IMR-90 (cell line): ENCODE measurements around the gene GMNN. TPM values are rescaled to one million over a fixed set of nuclear protein-coding genes. Genes with fewer than 3 reads are reported as not detected.

Experiments used
- ATAC-seq: fragments of 200-7000 bp; cut with Tn5 transposase; 2 replicates; pipeline ENCODE4 v1.9.1; 2020; ENCODE audit warnings: low read depth, mild to moderate bottlenecking, moderate library complexity
- BruUV-seq: library from RNA; stranded (reverse); fragments of 400-500 nt; replicated peaks from 2 replicates; lab custom pipeline; 2021; lab: Mats Ljungman, UMichigan
- CTCF ChIA-PET: fragments of 300-600 bp; formaldehyde crosslinking; extraction: SDS; loops from one replicate; lab custom pipeline; 2021; ENCODE audit warnings: antibody characterized with exemption; lab: Yijun Ruan, JAX
- POLR2A ChIA-PET: fragments of 300-600 bp; sonication (Branson Sonifier 250); formaldehyde crosslinking; loops from one replicate; lab custom pipeline; 2022; ENCODE audit warnings: antibody characterized with exemption; ENCODE audit not compliant: unreplicated experiment; lab: Charles Lee
- DNase-seq: peaks from one replicate; pipeline ENCODE4 v3.0.0; 2013
- H2AFZ ChIP-seq: replicated peaks from 2 replicates; pipeline ENCODE3; 2013; ENCODE audit warnings: low read length, mild to moderate bottlenecking; ENCODE audit not compliant: poor library complexity
- H2AK5ac ChIP-seq: 2 replicates; pipeline ENCODE4 v1.6.1; 2013; ENCODE audit warnings: low read depth, low read length, inconsistent platforms
- H2AK9ac ChIP-seq: replicated peaks from 2 replicates; pipeline ENCODE3; 2013; ENCODE audit warnings: mild to moderate bottlenecking, low read depth, low read length, moderate library complexity; ENCODE audit not compliant: poor library complexity
- H2BK120ac ChIP-seq: 2 replicates; pipeline ENCODE4 v1.6.1; 2013; ENCODE audit warnings: low read depth, low read length, inconsistent platforms
- H2BK15ac ChIP-seq: 3 replicates; pipeline ENCODE4 v1.6.1; 2013; ENCODE audit warnings: low read depth, low read length, inconsistent platforms
- H2BK20ac ChIP-seq: 2 replicates; pipeline ENCODE4 v1.6.1; 2013; ENCODE audit warnings: low read depth, mild to moderate bottlenecking, inconsistent platforms, low read length, moderate library complexity
- H2BK5ac ChIP-seq: 2 replicates; pipeline ENCODE4 v1.6.1; 2013; ENCODE audit warnings: mild to moderate bottlenecking, low read depth, low read length, inconsistent platforms; ENCODE audit not compliant: poor library complexity, severe bottlenecking
- H3K14ac ChIP-seq: replicated peaks from 2 replicates; pipeline ENCODE4 v1.6.1; 2013; ENCODE audit warnings: low read depth, low read length, inconsistent platforms
- H3K18ac ChIP-seq: 2 replicates; pipeline ENCODE4 v1.6.1; 2013; ENCODE audit warnings: low read depth, low read length, control low read depth
- H3K23ac ChIP-seq: 2 replicates; pipeline ENCODE4 v1.6.1; 2013; ENCODE audit warnings: low read depth, low read length, inconsistent platforms
- H3K27ac ChIP-seq: 2 replicates; pipeline ENCODE4 v1.5.1; 2013; ENCODE audit warnings: mild to moderate bottlenecking, control low read depth, low read length; ENCODE audit not compliant: insufficient read depth
- H3K27me3 ChIP-seq: 2 replicates; pipeline ENCODE4 v1.6.1; 2013; ENCODE audit warnings: low read length; ENCODE audit not compliant: control insufficient read depth, insufficient read depth
- H3K36me3 ChIP-seq: 2 replicates; pipeline ENCODE4 v1.6.1; 2013; ENCODE audit warnings: low read length, mixed read lengths; ENCODE audit not compliant: control insufficient read depth, insufficient read depth
- H3K4ac ChIP-seq: 2 replicates; pipeline ENCODE4 v1.6.1; 2013; ENCODE audit warnings: low read depth, low read length, inconsistent platforms
- H3K4me1 ChIP-seq: 2 replicates; pipeline ENCODE4 v1.6.1; 2013; ENCODE audit warnings: low read length, mixed read lengths; ENCODE audit not compliant: control insufficient read depth, insufficient read depth
- H3K4me2 ChIP-seq: 2 replicates; pipeline ENCODE4 v1.6.1; 2013; ENCODE audit warnings: low read depth, mild to moderate bottlenecking, control low read depth, low read length, moderate library complexity
- H3K4me3 ChIP-seq: 2 replicates; pipeline ENCODE4 v1.5.1; 2013; ENCODE audit warnings: low read depth, mild to moderate bottlenecking, control low read depth, low read length, moderate library complexity; ENCODE audit not compliant: insufficient read depth
- H3K56ac ChIP-seq: 2 replicates; pipeline ENCODE4 v1.6.1; 2013; ENCODE audit warnings: low read length, inconsistent platforms; ENCODE audit not compliant: insufficient read depth; ENCODE audit errors: extremely low read depth
- H3K79me1 ChIP-seq, 2 experiments: 2 replicates each; pipeline ENCODE4 v1.6.1; 2013; ENCODE audit warnings: low read length in 2 of 2, inconsistent platforms in 1 of 2, low read depth in 1 of 2
- H3K9ac ChIP-seq: 2 replicates; pipeline ENCODE4 v1.6.1; 2013; ENCODE audit warnings: low read depth, low read length, control low read depth
- H3K9me1 ChIP-seq: 2 replicates; pipeline ENCODE4 v1.6.1; 2013; ENCODE audit warnings: low read length, inconsistent platforms; ENCODE audit not compliant: insufficient read depth
- H3K9me3 ChIP-seq: 2 replicates; pipeline ENCODE4 v1.6.1; 2013; ENCODE audit warnings: low read length; ENCODE audit not compliant: control insufficient read depth, insufficient read depth
- H4K20me1 ChIP-seq: 2 replicates; pipeline ENCODE4 v1.6.1; 2013; ENCODE audit warnings: low read length, inconsistent platforms; ENCODE audit not compliant: insufficient read depth
- H4K5ac ChIP-seq: 2 replicates; pipeline ENCODE4 v1.6.1; 2013; ENCODE audit warnings: mild to moderate bottlenecking, low read depth, low read length, control low read depth
- H4K8ac ChIP-seq, 2 experiments: 2 replicates each; pipeline ENCODE4 v1.6.1; 2013; ENCODE audit warnings: low read depth in 2 of 2, low read length in 2 of 2, control low read depth in 1 of 2, inconsistent platforms in 1 of 2
- H4K91ac ChIP-seq: 2 replicates; pipeline ENCODE4 v1.6.1; 2013; ENCODE audit warnings: low read depth, low read length, inconsistent platforms; ENCODE audit not compliant: insufficient read depth
- BHLHE40 ChIP-seq: fragments of 150-350 bp; IDR thresholded peaks from 2 replicates; pipeline ENCODE4 v1.6.1; 2016; ENCODE audit warnings: mild to moderate bottlenecking, low read depth, low read length
- CEBPB ChIP-seq: IDR thresholded peaks from 2 replicates; pipeline ENCODE4 v1.6.1; 2012; ENCODE audit warnings: low read depth, low read length, improper control_type of control experiment
- CHD1 ChIP-seq: IDR thresholded peaks from 2 replicates; pipeline ENCODE4 v1.6.1; 2012; ENCODE audit warnings: low read depth, low read length, improper control_type of control experiment
- CTCF ChIP-seq: conservative IDR thresholded peaks from 2 replicates; pipeline ENCODE4 v1.5.1; 2012; ENCODE audit warnings: mild to moderate bottlenecking, low read depth, low read length, improper control_type of control experiment
- ELK1 ChIP-seq: fragments of 150-350 bp; IDR thresholded peaks from 2 replicates; pipeline ENCODE4 v1.6.1; 2016; ENCODE audit warnings: low read depth, mild to moderate bottlenecking, low read length, moderate library complexity, borderline replicate concordance
- FOS ChIP-seq: fragments of 150-350 bp; IDR thresholded peaks from 2 replicates; pipeline ENCODE4 v1.6.1; 2016; ENCODE audit warnings: low read depth, low read length
- MAFK ChIP-seq: IDR thresholded peaks from 2 replicates; pipeline ENCODE4 v1.6.1; 2012; ENCODE audit warnings: low read depth, low read length, improper control_type of control experiment
- MAZ ChIP-seq: IDR thresholded peaks from 2 replicates; pipeline ENCODE4 v1.6.1; 2012; ENCODE audit warnings: low read depth, mild to moderate bottlenecking, low read length, improper control_type of control experiment, moderate library complexity, borderline replicate concordance
- MXI1 ChIP-seq: IDR thresholded peaks from 2 replicates; pipeline ENCODE4 v1.6.1; 2012; ENCODE audit warnings: low read depth, mild to moderate bottlenecking, low read length, moderate library complexity, borderline replicate concordance
- NFE2L2 ChIP-seq: fragments of 150-350 bp; IDR thresholded peaks from 2 replicates; pipeline ENCODE4 v1.6.1; 2016; ENCODE audit warnings: low read depth, mild to moderate bottlenecking, low read length
- POLR2A ChIP-seq: IDR thresholded peaks from 2 replicates; pipeline ENCODE4 v1.6.1; 2012; ENCODE audit warnings: mild to moderate bottlenecking, low read depth, low read length
- RAD21 ChIP-seq: IDR thresholded peaks from 2 replicates; pipeline ENCODE4 v1.6.1; 2012; ENCODE audit warnings: low read length, improper control_type of control experiment
- RCOR1 ChIP-seq: IDR thresholded peaks from 2 replicates; pipeline ENCODE4 v1.6.1; 2012; ENCODE audit warnings: mild to moderate bottlenecking, low read length, improper control_type of control experiment; ENCODE audit not compliant: insufficient replicate concordance
- RFX5 ChIP-seq: IDR thresholded peaks from 2 replicates; pipeline ENCODE4 v1.8.0; 2012; ENCODE audit warnings: low read depth, mild to moderate bottlenecking, low read length, moderate library complexity
- SMC3 ChIP-seq: fragments of 150-350 bp; IDR thresholded peaks from 2 replicates; pipeline ENCODE4 v1.6.1; 2016; ENCODE audit warnings: low read depth, mild to moderate bottlenecking, antibody characterized with exemption, low read length, moderate library complexity
- USF2 ChIP-seq: fragments of 150-350 bp; IDR thresholded peaks from 2 replicates; pipeline ENCODE4 v1.6.1; 2017; ENCODE audit warnings: mild to moderate bottlenecking, antibody characterized with exemption, low read length, low read depth
- WGBS, 2 experiments: methylation state at CpG; one replicate each; pipeline versions ENCODE4 v1.1.5 to v1.1.7; 2013; ENCODE audit warnings: missing lambda C conversion rate in 2 of 2; ENCODE audit not compliant: insufficient read length in 1 of 2; ENCODE audit errors: extremely low coverage in 2 of 2; 5-methylcytosine and 5-hydroxymethylcytosine counted together
- dilution Hi-C: fragments of 300-500 bp; cut with HindIII; formaldehyde crosslinking; loops from one replicate; pipeline ENCODE4 v1.14.3; 2018; ENCODE audit warnings: low sequenced_read_pairs; ENCODE audit not compliant: unreplicated experiment
- in situ Hi-C: fragments of 300-500 bp; cut with MboI; formaldehyde crosslinking; loops from 3 replicates; pipeline ENCODE4 v1.14.3; 2019; ENCODE audit warnings: low sequenced_read_pairs, inconsistent platforms, mixed read lengths
- intact Hi-C: fragments of 100-400 bp; cut with micrococcal nuclease; formaldehyde crosslinking; loops from 2 replicates; pipeline ENCODE4 v1.10.0; 2022
- polyA plus RNA-seq, 3 experiments: library from polyadenylated mRNA; depleted of rRNA; stranded (reverse); fragments of >200 nt; gene quantifications; 2 replicates each; pipeline ENCODE4 v1.2.3, GENCODE V29; 2012; ENCODE audit warnings: low replicate concordance in 1 of 3
- total RNA-seq: library from RNA; depleted of rRNA; stranded (reverse); fragments of >200 nt; gene quantifications from 2 replicates; pipeline ENCODE4 v1.2.3, GENCODE V29; 2012

GMNN gene
- total and polyA plus RNA-seq, 2 of the 4 experiments (the other 2 are of a cell fraction) = 19.7 to 22.2 TPM

DNA sequence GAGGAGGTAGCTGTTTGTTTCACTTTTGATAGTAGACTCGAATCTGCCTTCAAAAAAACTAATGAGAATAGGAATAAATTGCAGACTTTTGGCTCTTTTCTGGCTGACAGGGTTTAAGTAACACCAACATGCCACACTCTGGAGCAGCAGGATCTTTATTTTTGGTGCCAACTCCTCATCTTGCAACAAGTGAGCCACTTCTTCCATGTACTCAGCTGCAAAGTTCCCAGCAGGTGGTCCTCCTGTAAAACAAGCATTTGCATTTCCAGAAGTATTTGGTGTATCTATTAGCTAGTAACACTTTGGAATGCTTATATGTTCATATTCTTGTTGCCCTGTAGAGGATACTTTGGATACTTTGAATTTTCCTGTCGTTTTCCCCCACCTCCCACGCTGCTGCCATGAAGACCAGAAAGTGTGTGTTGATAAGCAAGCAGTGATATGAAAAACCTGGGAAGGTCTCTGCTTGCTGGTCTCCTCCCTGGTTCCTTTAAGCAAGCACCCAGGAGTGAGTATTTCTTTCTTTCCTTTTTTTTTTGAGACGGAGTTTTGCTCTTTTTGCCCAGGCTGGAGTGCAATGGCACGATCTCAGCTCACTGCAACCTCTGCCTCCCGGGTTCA, 23.0 kb downstream of the GMNN start:
- dilution Hi-C loops (no loop called here), in situ Hi-C loops (no loop called here), intact Hi-C loops (loop anchor here (5.0 kb wide), 1 partner anchor 35 kb away; no protein-coding TSS in a partner anchor)
- Histone ChIP-seq H2BK20ac (no peak overlapping the region), H3K27me3 (no peaks in the 10 kb centered on the region), H3K23ac (no peak overlapping the region), H3K4me2 (peak overlapping the region; percentile 79; the same call in 1 of the 2 replicates), H2BK5ac (no peak overlapping the region), H3K18ac (no peak overlapping the region), H3K9me1 (no peaks in the 10 kb centered on the region), H3K4ac (no peak overlapping the region), H4K8ac (no peak overlapping the region), H3K4me3 (no peak overlapping the region), H3K4me1 (peaks cover 5% of the 10 kb centered on the region), H2BK15ac (no peak overlapping the region), H4K5ac (no peak overlapping the region), H3K56ac (no peak overlapping the region), H2AFZ (no peak overlapping the region), H3K36me3 (no peaks in the 10 kb centered on the region), H3K27ac (no peak overlapping the region), H3K9me3 (no peaks in the 10 kb centered on the region), H3K14ac (no peak overlapping the region), H2AK9ac (no peak overlapping the region), H3K79me1 (no peaks in the 10 kb centered on the region), H4K91ac (no peak overlapping the region), H4K20me1 (no peaks in the 10 kb centered on the region), H3K9ac (no peak overlapping the region), H2BK120ac (no peak overlapping the region), H2AK5ac (no peak overlapping the region)
- no peak for DNase-seq
- ChIA-PET CTCF (interaction anchor here (0.6 to 1.2 kb wide), 2 partner anchors 9 to 275 kb away, joined by 3 to 5 read pairs; no protein-coding TSS in a partner anchor), POLR2A (no interaction called here)
- peak; percentile 44; the same call in 1 of the 2 replicates for ATAC-seq
- BruUV-seq = no TSS peak
- no peak for TF ChIP-seq RCOR1
- no peak for TF ChIP-seq CTCF
- TF ChIP-seq CHD1 = no peak
- TF ChIP-seq MAZ = no peak
- TF ChIP-seq MXI1 = no peak
- TF ChIP-seq POLR2A = no peak
- no peak for TF ChIP-seq FOS
- no peak for TF ChIP-seq USF2
- TF ChIP-seq RAD21 = no peak
- no peak for TF ChIP-seq NFE2L2
- TF ChIP-seq BHLHE40 = no peak
- TF ChIP-seq MAFK = no peak
- TF ChIP-seq SMC3 = no peak
- no peak for TF ChIP-seq RFX5
- no peak for TF ChIP-seq ELK1
- TF ChIP-seq CEBPB = no peak
- WGBS, 2 experiments = no CpG with 5 or more reads among the region's 6 CpGs
